Neuronal stem cell (in vitro differentiated cells): ENCODE results near the gene COL5A1.

Experiments
- DNase-seq: peaks from one replicate; pipeline ENCODE4 v3.0.0-alpha.2; 2013; ENCODE audit warnings: low spot score
- H2AFZ ChIP-seq: one replicate; pipeline ENCODE4 v1.6.1; 2013; ENCODE audit warnings: mild to moderate bottlenecking, low read length, inconsistent platforms
- H2AK5ac ChIP-seq: 2 replicates; pipeline ENCODE4 v1.6.1; 2013; ENCODE audit warnings: low read depth, mild to moderate bottlenecking, inconsistent platforms, low read length, moderate library complexity, mixed read lengths
- H2BK120ac ChIP-seq: 2 replicates; pipeline ENCODE4 v1.6.1; 2013; ENCODE audit warnings: low read depth, mild to moderate bottlenecking, inconsistent platforms, low read length, moderate library complexity, mixed read lengths
- H2BK12ac ChIP-seq: one replicate; pipeline ENCODE4 v1.6.1; 2013; ENCODE audit warnings: low read length, inconsistent platforms
- H2BK15ac ChIP-seq: 2 replicates; pipeline ENCODE4 v1.6.1; 2013; ENCODE audit warnings: mild to moderate bottlenecking, low read length, inconsistent platforms, mixed read lengths
- H2BK5ac ChIP-seq: one replicate; pipeline ENCODE4 v1.6.1; 2013; ENCODE audit warnings: inconsistent platforms, mild to moderate bottlenecking, low read length, moderate library complexity
- H3K14ac ChIP-seq: one replicate; pipeline ENCODE4 v1.6.1; 2013; ENCODE audit warnings: low read length, inconsistent platforms
- H3K18ac ChIP-seq: 2 replicates; pipeline ENCODE4 v1.6.1; 2013; ENCODE audit warnings: low read length, inconsistent platforms
- H3K23ac ChIP-seq: 2 replicates; pipeline ENCODE4 v1.6.1; 2013; ENCODE audit warnings: low read depth, mild to moderate bottlenecking, mixed read lengths, low read length, inconsistent platforms; ENCODE audit not compliant: poor library complexity
- H3K27ac ChIP-seq: replicated peaks from 3 replicates; pipeline ENCODE4 v1.5.1; 2013; ENCODE audit warnings: low read length, inconsistent platforms
- H3K27me3 ChIP-seq, 3 experiments: 2 replicates each; pipeline ENCODE4 v1.6.1; 2013; ENCODE audit warnings: low read length in 3 of 3, mild to moderate bottlenecking in 2 of 3, inconsistent platforms in 1 of 3, low read depth in 1 of 3, mixed read lengths in 1 of 3, moderate library complexity in 1 of 3; ENCODE audit not compliant: control insufficient read depth in 3 of 3, insufficient read depth in 3 of 3
- H3K36me3 ChIP-seq, 2 donors: replicated peaks in 1 of 2; 2 replicates each; pipeline ENCODE4 v1.6.1; 2013; ENCODE audit warnings: low read length in 2 of 2; ENCODE audit not compliant: control insufficient read depth in 2 of 2, insufficient read depth in 2 of 2
- H3K4ac ChIP-seq: 2 replicates; pipeline ENCODE4 v1.6.1; 2013; ENCODE audit warnings: inconsistent platforms, mild to moderate bottlenecking, low read length, moderate library complexity
- H3K4me1 ChIP-seq, 2 donors: 1 replicate in 1 of 2; 2 replicates in 1 of 2; pipeline ENCODE4 v1.6.1; 2013; ENCODE audit warnings: low read length in 2 of 2, low read depth in 1 of 2; ENCODE audit not compliant: control insufficient read depth in 2 of 2, insufficient read depth in 1 of 2
- H3K4me2 ChIP-seq: one replicate; pipeline ENCODE4 v1.6.1; 2013; ENCODE audit warnings: mild to moderate bottlenecking, low read length, inconsistent platforms; ENCODE audit not compliant: insufficient read depth, poor library complexity, severe bottlenecking
- H3K4me3 ChIP-seq, 2 donors: 2 replicates each; pipeline ENCODE4 v1.5.1; 2013; ENCODE audit warnings: low read length in 2 of 2, mild to moderate bottlenecking in 2 of 2, inconsistent platforms in 1 of 2, moderate library complexity in 1 of 2
- H3K79me1 ChIP-seq: one replicate; pipeline ENCODE4 v1.6.1; 2013; ENCODE audit warnings: low read depth, mild to moderate bottlenecking, inconsistent platforms, low read length, moderate library complexity
- H3K9ac ChIP-seq: one replicate; pipeline ENCODE4 v1.6.1; 2013; ENCODE audit warnings: mild to moderate bottlenecking, low read depth, low read length, inconsistent platforms; ENCODE audit not compliant: poor library complexity
- H3K9me3 ChIP-seq, 2 donors: replicated peaks in 1 of 2; 2 replicates each; pipeline versions ENCODE3 to v1.6.1; 2013; ENCODE audit warnings: low read length in 2 of 2, mild to moderate bottlenecking in 2 of 2, inconsistent platforms in 1 of 2, low read depth in 1 of 2, mixed read lengths in 1 of 2, moderate library complexity in 1 of 2; ENCODE audit not compliant: control insufficient read depth in 2 of 2, insufficient read depth in 1 of 2
- H4K8ac ChIP-seq: one replicate; pipeline ENCODE4 v1.6.1; 2013; ENCODE audit warnings: low read depth, mild to moderate bottlenecking, inconsistent platforms, low read length, moderate library complexity
- H4K91ac ChIP-seq: one replicate; pipeline ENCODE4 v1.6.1; 2013; ENCODE audit warnings: low read length, low read depth, mild to moderate bottlenecking, inconsistent platforms; ENCODE audit not compliant: poor library complexity
- WGBS, 2 donors: extraction: QIAGEN DNeasy Blood & Tissue Kit; methylation state at CpG; one replicate each; pipeline ENCODE4 v1.1.7; 2013; ENCODE audit warnings: missing lambda C conversion rate in 2 of 2, mixed read lengths in 1 of 2; ENCODE audit not compliant: insufficient read length in 2 of 2, insufficient replicate concordance in 1 of 2; ENCODE audit errors: extremely low coverage in 2 of 2; 5-methylcytosine and 5-hydroxymethylcytosine counted together

The COL5A1 gene

GRCh38 chr9:134724202-134724911, 82.8 kb downstream of the COL5A1 start:
- no peak overlapping the region for H2BK15ac ChIP-seq
- H3K9me3 ChIP-seq, result no peaks in the 10 kb centered on the region
- peak overlapping the region; percentile 57 for H3K18ac ChIP-seq
- peak overlapping the region; percentile 96 for H4K8ac ChIP-seq
- peak overlapping the region in 1 of 2 donors; percentile 16 for H3K4me3 ChIP-seq
- H3K14ac ChIP-seq, result peak overlapping the region; percentile 66
- no peak overlapping the region for H2BK12ac ChIP-seq
- H4K91ac ChIP-seq, result no peak overlapping the region
- no peak overlapping the region for H2AFZ ChIP-seq
- no peaks in the 10 kb centered on the region for H3K36me3 ChIP-seq
- peaks cover 0 to 1% of the 10 kb centered on the region in 2 donors for H3K4me1 ChIP-seq
- peak overlapping the region; percentile 70 for H3K9ac ChIP-seq
- H3K27ac ChIP-seq, result no peak overlapping the region
- H2BK120ac ChIP-seq, result peak overlapping the region; percentile 88
- no peaks in the 10 kb centered on the region for H3K27me3 ChIP-seq
- no CpG with 5 or more reads among the region's 25 CpGs for WGBS, 2 donors
- H3K4ac ChIP-seq, result no peak overlapping the region
- DNase-seq, result no peak
- no peak overlapping the region for H3K4me2 ChIP-seq
- no peak overlapping the region for H2AK5ac ChIP-seq
- H3K79me1 ChIP-seq, result peaks cover 7% of the 10 kb centered on the region
- H2BK5ac ChIP-seq, result peak overlapping the region; percentile 13
- peak overlapping the region; percentile 89 for H3K23ac ChIP-seq

- Histone ChIP-seq H4K8ac (peak overlapping the region; percentile 17), H3K4ac (no peak overlapping the region), H3K27me3 (no peaks in the 10 kb centered on the region), H3K36me3 (no peaks in the 10 kb centered on the region), H3K18ac (peak overlapping the region; percentile 57), H2AFZ (no peak overlapping the region), H4K91ac (no peak overlapping the region), H2BK15ac (no peak overlapping the region), H3K14ac (peak overlapping the region; percentile 97), H2AK5ac (no peak overlapping the region), H3K4me3 (peak overlapping the region in 1 of 2 donors; percentile 62), H3K27ac (no peak overlapping the region), H3K9ac (no peak overlapping the region), H2BK12ac (no peak overlapping the region), H2BK5ac (no peak overlapping the region), H3K4me1 (no peaks in the 10 kb centered on the region), H2BK120ac (no peak overlapping the region), H3K4me2 (no peak overlapping the region), H3K23ac (peak overlapping the region; percentile 89), H3K79me1 (peaks cover 5% of the 10 kb centered on the region), H3K9me3 (no peaks in the 10 kb centered on the region)
- no peak for DNase-seq
- no CpG with 5 or more reads among the region's 17 CpGs for WGBS, 2 donors
Observed at GRCh38 chr9:134724912-134725604, 83.5 kb downstream of the COL5A1 start.

- peaks cover 5% of the 10 kb centered on the region for H3K79me1 ChIP-seq
- H2BK120ac ChIP-seq, result no peak overlapping the region
- H3K4me2 ChIP-seq, result no peak overlapping the region
- H3K23ac ChIP-seq, result no peak overlapping the region
- no peaks in the 10 kb centered on the region for H3K4me1 ChIP-seq
- no peak overlapping the region for H2AFZ ChIP-seq
- H3K18ac ChIP-seq, result no peak overlapping the region
- H3K36me3 ChIP-seq, result no peaks in the 10 kb centered on the region
- no peak overlapping the region for H3K9ac ChIP-seq
- no peak overlapping the region for H3K4me3 ChIP-seq
- H2BK15ac ChIP-seq, result no peak overlapping the region
- no peak overlapping the region for H2BK5ac ChIP-seq
- H2BK12ac ChIP-seq, result no peak overlapping the region
- DNase-seq, result no peak
- no peaks in the 10 kb centered on the region for H3K27me3 ChIP-seq
- H3K27ac ChIP-seq, result no peak overlapping the region
- H4K8ac ChIP-seq, result no peak overlapping the region
- H4K91ac ChIP-seq, result no peak overlapping the region
- no peak overlapping the region for H3K4ac ChIP-seq
- H2AK5ac ChIP-seq, result no peak overlapping the region
- WGBS, 2 donors, result no CpG with 5 or more reads among the region's 4 CpGs
- H3K14ac ChIP-seq, result no peak overlapping the region
- no peaks in the 10 kb centered on the region for H3K9me3 ChIP-seq
Observed at GRCh38 chr9:134725605-134725940, 84.0 kb downstream of the COL5A1 start.

GRCh38 chr9:134726026-134726721, 84.6 kb downstream of the COL5A1 start:
- H3K23ac ChIP-seq, result no peak overlapping the region
- H3K27me3 ChIP-seq, result no peaks in the 10 kb centered on the region
- DNase-seq, result no peak
- H4K8ac ChIP-seq, result no peak overlapping the region
- no peak overlapping the region for H4K91ac ChIP-seq
- no peak overlapping the region for H3K4me2 ChIP-seq
- H2BK5ac ChIP-seq, result no peak overlapping the region
- no peak overlapping the region for H2BK15ac ChIP-seq
- H2BK120ac ChIP-seq, result no peak overlapping the region
- H3K9me3 ChIP-seq, result no peaks in the 10 kb centered on the region
- WGBS, 2 donors, result 100% methylated on average over 1 of the region's 4 CpGs
- no peaks in the 10 kb centered on the region for H3K4me1 ChIP-seq
- H3K14ac ChIP-seq, result no peak overlapping the region
- H2AFZ ChIP-seq, result no peak overlapping the region
- H3K4ac ChIP-seq, result no peak overlapping the region
- H3K18ac ChIP-seq, result no peak overlapping the region
- H3K27ac ChIP-seq, result no peak overlapping the region
- no peak overlapping the region for H2BK12ac ChIP-seq
- no peak overlapping the region for H2AK5ac ChIP-seq
- no peak overlapping the region for H3K4me3 ChIP-seq
- no peak overlapping the region for H3K9ac ChIP-seq
- no peaks in the 10 kb centered on the region for H3K36me3 ChIP-seq
- H3K79me1 ChIP-seq, result peaks cover 5% of the 10 kb centered on the region
